ENCODE measurements around the gene KLK15. TPM values are rescaled to one million over a fixed set of nuclear protein-coding genes. Genes with fewer than 3 reads are reported as not detected.

The KLK15 gene
- total and polyA plus RNA-seq, 2 of the 13 experiments (the other 11 are each of a cell fraction or from before 2014, with no cell fraction given) = not detected

GRCh38 chr19:50820086-50820485 lies 13.3 kb downstream of the KLK15 start (continued):
- TF ChIP-seq, protein P1, sequence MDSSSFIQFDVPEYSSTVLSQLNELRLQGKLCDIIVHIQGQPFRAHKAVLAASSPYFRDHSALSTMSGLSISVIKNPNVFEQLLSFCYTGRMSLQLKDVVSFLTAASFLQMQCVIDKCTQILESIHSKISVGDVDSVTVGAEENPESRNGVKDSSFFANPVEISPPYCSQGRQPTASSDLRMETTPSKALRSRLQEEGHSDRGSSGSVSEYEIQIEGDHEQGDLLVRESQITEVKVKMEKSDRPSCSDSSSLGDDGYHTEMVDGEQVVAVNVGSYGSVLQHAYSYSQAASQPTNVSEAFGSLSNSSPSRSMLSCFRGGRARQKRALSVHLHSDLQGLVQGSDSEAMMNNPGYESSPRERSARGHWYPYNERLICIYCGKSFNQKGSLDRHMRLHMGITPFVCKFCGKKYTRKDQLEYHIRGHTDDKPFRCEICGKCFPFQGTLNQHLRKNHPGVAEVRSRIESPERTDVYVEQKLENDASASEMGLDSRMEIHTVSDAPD (CRISPR knock-in tag; IDR thresholded peaks at IDR 0.05) = no peak
- no peak for TF ChIP-seq ZNF550 (CRISPR knock-in tag; IDR thresholded peaks at IDR 0.05; ENCODE audit: borderline replicate concordance)
- no peak for TF ChIP-seq ZFP36 (IDR thresholded peaks at IDR 0.05; ENCODE audit: borderline replicate concordance, low read depth, low read length, partially characterized antibody)
- TF ChIP-seq RBM39 (IDR thresholded peaks at IDR 0.05; ENCODE audit: low read depth, low read length, poor library complexity, severe bottlenecking) = no peak
- no peak for TF ChIP-seq MAZ (IDR thresholded peaks at IDR 0.05; ENCODE audit: borderline replicate concordance, low read depth, low read length)
- TF ChIP-seq MAZ (CRISPR knock-in tag; IDR thresholded peaks at IDR 0.05; ENCODE audit: low read depth) = no peak
- no peak for TF ChIP-seq ZMYM2 (CRISPR knock-in tag; IDR thresholded peaks at IDR 0.05)
- TF ChIP-seq MATR3 (CRISPR knock-in tag; IDR thresholded peaks at IDR 0.05) = no peak
- TF ChIP-seq SP1 (IDR thresholded peaks at IDR 0.05) = no peak
- TF ChIP-seq SP1 (CRISPR knock-in tag; IDR thresholded peaks at IDR 0.05) = no peak
- TF ChIP-seq, protein P2, sequence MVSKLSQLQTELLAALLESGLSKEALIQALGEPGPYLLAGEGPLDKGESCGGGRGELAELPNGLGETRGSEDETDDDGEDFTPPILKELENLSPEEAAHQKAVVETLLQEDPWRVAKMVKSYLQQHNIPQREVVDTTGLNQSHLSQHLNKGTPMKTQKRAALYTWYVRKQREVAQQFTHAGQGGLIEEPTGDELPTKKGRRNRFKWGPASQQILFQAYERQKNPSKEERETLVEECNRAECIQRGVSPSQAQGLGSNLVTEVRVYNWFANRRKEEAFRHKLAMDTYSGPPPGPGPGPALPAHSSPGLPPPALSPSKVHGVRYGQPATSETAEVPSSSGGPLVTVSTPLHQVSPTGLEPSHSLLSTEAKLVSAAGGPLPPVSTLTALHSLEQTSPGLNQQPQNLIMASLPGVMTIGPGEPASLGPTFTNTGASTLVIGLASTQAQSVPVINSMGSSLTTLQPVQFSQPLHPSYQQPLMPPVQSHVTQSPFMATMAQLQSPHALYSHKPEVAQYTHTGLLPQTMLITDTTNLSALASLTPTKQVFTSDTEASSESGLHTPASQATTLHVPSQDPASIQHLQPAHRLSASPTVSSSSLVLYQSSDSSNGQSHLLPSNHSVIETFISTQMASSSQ (IDR thresholded peaks at IDR 0.05; ENCODE audit: low read depth) = no peak
- TF ChIP-seq, protein P2 (CRISPR knock-in tag; IDR thresholded peaks at IDR 0.05; ENCODE audit: borderline replicate concordance) = no peak
- no peak for TF ChIP-seq ZFP36L2 (CRISPR knock-in tag; IDR thresholded peaks at IDR 0.05)
- no peak for TF ChIP-seq ZSCAN25 (CRISPR knock-in tag; IDR thresholded peaks at IDR 0.05)
- TF ChIP-seq TAF15 (IDR thresholded peaks at IDR 0.05; ENCODE audit: low read depth, low read length, poor library complexity, severe bottlenecking) = no peak
